ENCODE data around the gene CDK13. TPM values are rescaled to one million over a fixed set of nuclear protein-coding genes. Genes with fewer than 3 reads are reported as not detected.
"Not testable (repeated sequence)": the region's sequence is repeated elsewhere in the genome, so short reads cannot be mapped to it uniquely, and the experiment has no call there.

CDK13 gene
- total RNA-seq, 1 donor from 2014 or later = 68.6 TPM

DNA sequence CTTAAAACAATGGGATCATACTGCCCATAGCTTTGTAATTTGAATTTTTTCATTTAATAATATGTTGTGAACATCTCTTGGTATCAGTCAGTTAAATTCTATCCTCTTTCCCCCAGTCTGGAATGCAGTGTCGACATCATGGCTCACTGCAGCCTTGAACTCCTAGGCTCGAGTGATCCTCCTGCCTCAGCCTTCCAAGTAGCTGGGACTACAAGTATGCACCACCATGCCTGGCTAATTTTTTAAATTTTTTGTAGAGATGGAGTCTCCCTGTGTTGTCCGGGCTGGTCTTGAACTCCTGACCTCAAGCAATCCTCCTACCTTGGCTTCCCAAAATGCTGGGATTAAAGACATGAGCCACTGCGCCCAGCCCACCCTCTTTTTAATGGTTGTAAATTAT is 149.8 kb downstream of the CDK13 start:
- Histone ChIP-seq H3K9me3 (no peaks in the 10 kb centered on the region), H3K36me3 (peaks cover under 1 to 6% of the 10 kb centered on the region in 2 donors), H3K4me3 (no peak overlapping the region), H3K4me1 (peaks cover 0 to 8% of the 10 kb centered on the region in 2 donors), H3K27me3 (no peaks in the 10 kb centered on the region), H3K27ac (no peak overlapping the region)
- DNase-seq (ENCODE audit: low spot score in 2 of 2) = no peak
- intact Hi-C loops (cut with DNase I) = no loop called here
- TF ChIP-seq, protein P1, sequence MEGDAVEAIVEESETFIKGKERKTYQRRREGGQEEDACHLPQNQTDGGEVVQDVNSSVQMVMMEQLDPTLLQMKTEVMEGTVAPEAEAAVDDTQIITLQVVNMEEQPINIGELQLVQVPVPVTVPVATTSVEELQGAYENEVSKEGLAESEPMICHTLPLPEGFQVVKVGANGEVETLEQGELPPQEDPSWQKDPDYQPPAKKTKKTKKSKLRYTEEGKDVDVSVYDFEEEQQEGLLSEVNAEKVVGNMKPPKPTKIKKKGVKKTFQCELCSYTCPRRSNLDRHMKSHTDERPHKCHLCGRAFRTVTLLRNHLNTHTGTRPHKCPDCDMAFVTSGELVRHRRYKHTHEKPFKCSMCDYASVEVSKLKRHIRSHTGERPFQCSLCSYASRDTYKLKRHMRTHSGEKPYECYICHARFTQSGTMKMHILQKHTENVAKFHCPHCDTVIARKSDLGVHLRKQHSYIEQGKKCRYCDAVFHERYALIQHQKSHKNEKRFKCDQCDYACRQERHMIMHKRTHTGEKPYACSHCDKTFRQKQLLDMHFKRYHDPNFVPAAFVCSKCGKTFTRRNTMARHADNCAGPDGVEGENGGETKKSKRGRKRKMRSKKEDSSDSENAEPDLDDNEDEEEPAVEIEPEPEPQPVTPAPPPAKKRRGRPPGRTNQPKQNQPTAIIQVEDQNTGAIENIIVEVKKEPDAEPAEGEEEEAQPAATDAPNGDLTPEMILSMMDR (IDR thresholded peaks at IDR 0.05) = no peak

DNA sequence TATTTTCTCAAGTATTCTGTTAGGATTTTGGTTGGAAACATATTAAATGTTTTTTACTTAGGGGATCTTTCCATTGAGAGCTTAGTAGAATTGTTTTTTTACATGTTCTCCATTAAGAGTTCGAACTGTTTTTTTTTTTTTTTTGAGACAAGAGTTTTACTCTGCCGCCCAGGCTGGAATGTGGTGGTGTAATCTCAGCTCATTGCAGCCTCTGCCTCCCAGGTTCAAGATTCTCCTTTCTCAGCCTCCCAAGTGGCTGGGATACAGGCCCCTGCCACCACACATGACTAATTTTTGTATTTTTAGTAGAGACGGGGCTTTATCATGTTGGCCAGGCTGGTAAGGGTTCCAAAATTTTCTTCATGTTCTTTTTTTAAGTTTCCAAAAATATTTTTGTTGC is 151.1 kb downstream of the CDK13 start:
- Histone ChIP-seq H3K9me3 (no peaks in the 10 kb centered on the region), H3K36me3 (no peaks in the 10 kb centered on the region), H3K27ac (no peak overlapping the region), H3K27me3 (no peaks in the 10 kb centered on the region), H3K4me1 (peaks cover 0 to 8% of the 10 kb centered on the region in 2 donors), H3K4me3 (no peak overlapping the region)
- intact Hi-C loops (cut with DNase I) = no loop called here
- TF ChIP-seq, protein P1 (IDR thresholded peaks at IDR 0.05) = no peak
- DNase-seq (ENCODE audit: low spot score in 2 of 2) = no peak

DNA sequence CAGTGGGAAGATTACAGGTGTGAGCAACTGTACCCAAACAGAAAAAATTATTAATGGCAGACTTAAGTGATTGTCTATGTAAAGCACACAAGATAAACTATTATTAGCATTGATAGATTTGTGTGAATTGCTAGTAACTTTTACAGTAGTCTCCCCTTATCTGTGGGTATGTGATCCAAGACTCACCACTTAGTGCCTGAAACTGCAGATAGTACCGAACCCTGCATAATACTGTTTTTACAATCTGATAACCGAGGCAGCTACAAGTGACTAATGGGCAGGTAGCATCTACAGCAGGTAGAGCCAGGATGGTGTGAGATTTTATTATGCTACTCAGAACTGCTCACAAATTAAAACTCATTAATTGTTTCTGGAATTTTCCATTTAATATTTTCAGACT is 152.8 kb downstream of the CDK13 start:
- H3K4me3 ChIP-seq = no peak overlapping the region
- no peak for DNase-seq (ENCODE audit: low spot score in 2 of 2)
- peaks cover 0 to 8% of the 10 kb centered on the region in 2 donors for H3K4me1 ChIP-seq
- no peaks in the 10 kb centered on the region for H3K36me3 ChIP-seq
- no peaks in the 10 kb centered on the region for H3K27me3 ChIP-seq
- no peak overlapping the region for H3K27ac ChIP-seq
- intact Hi-C loops (cut with DNase I) = no loop called here
- TF ChIP-seq, protein P1 (IDR thresholded peaks at IDR 0.05) = no peak
- H3K9me3 ChIP-seq = no peaks in the 10 kb centered on the region

DNA sequence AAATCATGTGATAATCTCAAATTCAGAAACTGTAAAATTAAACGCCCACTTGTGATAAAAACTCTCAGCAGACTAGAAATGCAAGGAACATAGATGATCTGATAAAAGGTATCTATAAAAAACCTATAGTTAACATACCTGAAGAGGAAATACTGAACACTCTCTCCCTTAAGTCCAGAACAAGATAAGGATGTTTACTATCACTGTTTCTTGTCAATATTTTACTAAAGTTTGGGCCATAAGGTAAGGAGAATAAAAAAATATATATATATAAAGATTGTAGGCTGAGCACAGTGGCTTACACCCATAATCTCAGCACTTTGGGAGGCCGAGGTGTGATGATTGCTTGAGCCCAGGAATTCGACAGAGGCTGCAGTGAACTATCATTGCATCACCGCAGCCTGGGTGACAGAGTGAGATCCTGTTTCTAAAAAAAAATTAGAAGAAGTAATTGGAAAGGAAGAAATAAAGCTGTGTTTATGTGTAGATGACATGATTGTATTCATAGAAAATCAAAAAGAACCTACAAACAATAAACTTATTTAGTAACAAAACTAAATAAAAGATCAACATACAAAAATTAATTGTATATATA is 155.9 kb downstream of the CDK13 start:
- Histone ChIP-seq H3K4me1 (peaks cover 0 to 5% of the 10 kb centered on the region in 2 donors), H3K36me3 (no peaks in the 10 kb centered on the region), H3K27ac (no peak overlapping the region), H3K27me3 (no peaks in the 10 kb centered on the region), H3K9me3 (no peaks in the 10 kb centered on the region), H3K4me3 (no peak overlapping the region)
- intact Hi-C loops (cut with DNase I) = no loop called here
- TF ChIP-seq, protein P1 (IDR thresholded peaks at IDR 0.05) = no peak
- DNase-seq (ENCODE audit: low spot score in 2 of 2) = no peak

DNA sequence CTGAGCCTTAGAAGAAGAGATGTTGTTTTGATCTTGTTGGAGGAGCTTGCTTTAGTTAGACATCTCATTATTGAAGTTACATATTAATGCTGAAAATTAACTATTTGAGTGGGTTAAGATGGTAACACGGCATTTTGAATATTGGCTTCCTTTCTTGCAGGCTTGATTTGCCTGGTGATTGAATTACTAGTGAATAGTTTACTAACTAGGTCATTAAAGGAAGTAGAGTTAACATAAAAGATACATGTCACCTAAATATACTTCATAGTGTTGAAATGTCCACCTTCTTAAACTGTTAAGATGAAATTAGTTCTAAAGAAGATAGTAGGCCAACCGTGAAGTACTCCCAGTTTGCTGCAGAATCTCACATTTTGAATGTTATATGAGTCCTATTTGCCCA is 165.9 kb downstream of the CDK13 start:
- intact Hi-C loops (cut with DNase I) = no loop called here
- TF ChIP-seq, protein P1 (IDR thresholded peaks at IDR 0.05) = no peak
- H3K36me3 ChIP-seq = peaks cover 0 to 3% of the 10 kb centered on the region in 2 donors
- no peaks in the 10 kb centered on the region for H3K4me1 ChIP-seq
- no peak for DNase-seq (ENCODE audit: low spot score in 2 of 2)
- no peak overlapping the region for H3K4me3 ChIP-seq
- no peak overlapping the region for H3K27ac ChIP-seq
- H3K27me3 ChIP-seq = no peaks in the 10 kb centered on the region
- no peaks in the 10 kb centered on the region for H3K9me3 ChIP-seq

DNA sequence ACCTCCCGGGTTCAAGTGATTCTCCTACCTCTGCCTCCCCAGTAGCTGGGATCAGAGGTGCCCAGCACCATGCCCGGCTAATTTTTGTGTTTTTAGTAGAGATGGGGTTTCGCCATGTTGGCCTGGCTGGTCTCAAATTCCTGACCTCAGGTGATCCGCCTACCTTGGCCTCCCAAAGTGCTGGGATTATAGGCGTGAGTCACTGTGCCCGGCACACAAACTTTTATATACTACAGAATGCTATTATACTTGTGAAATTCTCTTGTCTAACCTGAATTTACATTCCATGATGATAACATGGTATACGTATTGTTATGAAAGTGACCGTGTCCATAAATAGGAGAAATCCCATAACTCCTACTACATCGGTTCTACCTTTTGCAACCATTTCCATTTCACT is 167.1 kb downstream of the CDK13 start:
- H3K4me1 ChIP-seq; H3K9me3 ChIP-seq; H3K4me3 ChIP-seq; H3K36me3 ChIP-seq; DNase-seq (ENCODE audit: low spot score in 2 of 2); intact Hi-C loops (cut with DNase I); H3K27me3 ChIP-seq; H3K27ac ChIP-seq: not testable (repeated sequence)

DNA sequence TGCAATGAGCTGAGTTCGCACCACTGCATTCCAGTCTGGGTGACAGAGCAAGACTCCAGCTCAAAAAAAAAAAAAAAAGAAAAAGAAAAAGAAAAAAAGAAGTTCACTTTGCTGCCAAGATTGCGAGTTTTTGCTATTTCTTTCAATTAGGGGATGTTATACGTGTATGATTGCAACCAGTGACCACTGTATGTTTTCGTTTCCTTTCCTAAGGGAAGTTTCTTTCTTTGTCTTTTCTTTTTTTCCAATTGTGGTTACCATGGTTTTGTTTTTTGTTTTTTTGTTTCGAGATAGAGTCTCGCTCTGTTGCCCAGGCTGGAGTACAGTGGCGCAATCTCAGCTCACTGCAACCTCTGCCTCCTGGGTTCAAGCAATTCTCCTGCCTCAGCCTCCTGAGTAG is 168.1 kb downstream of the CDK13 start:
- H3K27ac ChIP-seq; H3K4me3 ChIP-seq; H3K9me3 ChIP-seq; H3K27me3 ChIP-seq; H3K4me1 ChIP-seq; DNase-seq (ENCODE audit: low spot score in 2 of 2); intact Hi-C loops (cut with DNase I); H3K36me3 ChIP-seq: not testable (repeated sequence)
